Panc1 (cell line): ENCODE measurements around the gene ELMOD1. TPM values are rescaled to one million over a fixed set of nuclear protein-coding genes. Genes with fewer than 3 reads are reported as not detected.

Experiments
- ATAC-seq: fragments of 200-7000 bp; cut with Tn5 transposase; 2 replicates; pipeline ENCODE4 v1.9.1; 2020; ENCODE audit warnings: mild to moderate bottlenecking, moderate library complexity
- BruUV-seq: library from RNA; stranded (reverse); fragments of 400-500 nt; replicated peaks from 2 replicates; lab custom pipeline; 2021; lab: Mats Ljungman, UMichigan
- CTCF ChIA-PET: fragments of 300-600 bp; sonication (Branson Sonifier 250); formaldehyde crosslinking; loops from one replicate; lab custom pipeline; 2022; ENCODE audit warnings: antibody characterized with exemption; lab: Charles Lee
- POLR2A ChIA-PET: fragments of 300-600 bp; sonication (Branson Sonifier 250); formaldehyde crosslinking; loops from one replicate; lab custom pipeline; 2022; ENCODE audit warnings: antibody characterized with exemption; lab: Charles Lee
- DNase-seq: peaks from one replicate; pipeline ENCODE4 v3.0.0-alpha.2; 2010; ENCODE audit warnings: low read depth, low spot score
- H3K27ac ChIP-seq: 2 replicates; pipeline ENCODE4 v1.5.1; 2011; ENCODE audit warnings: mild to moderate bottlenecking, low read length, inconsistent platforms
- H3K27me3 ChIP-seq: fragments of 200-500 bp; sonication (Bioruptor generic); 2 replicates; pipeline ENCODE4 v1.6.0; 2014; ENCODE audit warnings: low read length, inconsistent platforms; ENCODE audit not compliant: control insufficient read depth, insufficient read depth
- H3K36me3 ChIP-seq: fragments of 200-500 bp; sonication (Bioruptor generic); 2 replicates; pipeline ENCODE4 v1.5.1; 2014; ENCODE audit warnings: inconsistent platforms, mild to moderate bottlenecking, low read length, moderate library complexity; ENCODE audit not compliant: control insufficient read depth, insufficient read depth
- H3K4me1 ChIP-seq: 2 replicates; pipeline ENCODE4 v1.5.1; 2011; ENCODE audit warnings: inconsistent platforms, mild to moderate bottlenecking, low read length, moderate library complexity; ENCODE audit not compliant: control insufficient read depth, insufficient read depth
- H3K4me3 ChIP-seq, 2 experiments: 2 replicates each; pipeline ENCODE4 v1.5.1; 2011 to 2012; ENCODE audit warnings: low read depth in 2 of 2, low read length in 2 of 2, mild to moderate bottlenecking in 2 of 2, inconsistent platforms in 1 of 2, moderate library complexity in 1 of 2
- H3K9me3 ChIP-seq: fragments of 200-500 bp; sonication (Bioruptor generic); 2 replicates; pipeline ENCODE4 v1.5.1; 2014; ENCODE audit warnings: low read depth, mild to moderate bottlenecking, inconsistent platforms, low read length, moderate library complexity; ENCODE audit not compliant: control insufficient read depth, insufficient read depth
- POLR2AphosphoS5 ChIP-seq: IDR thresholded peaks from 2 replicates; pipeline ENCODE4 v1.6.1; 2012; ENCODE audit warnings: mild to moderate bottlenecking, low read depth, low read length, moderate library complexity
- REST ChIP-seq, 2 experiments: IDR thresholded peaks; 2 replicates each; pipeline ENCODE4 v1.6.1; 2011 to 2012; ENCODE audit warnings: low read depth in 2 of 2, control low read depth in 1 of 2, low read length in 1 of 2, mild to moderate bottlenecking in 1 of 2, moderate library complexity in 1 of 2; ENCODE audit not compliant: insufficient read depth in 1 of 2
- SIN3A ChIP-seq: IDR thresholded peaks from 2 replicates; pipeline ENCODE4 v1.6.1; 2012; ENCODE audit warnings: low read depth, mild to moderate bottlenecking, low read length, moderate library complexity, borderline replicate concordance; ENCODE audit not compliant: insufficient read depth
- TCF7L2 ChIP-seq: IDR thresholded peaks from 2 replicates; pipeline ENCODE4 v1.6.1; 2011; ENCODE audit warnings: mild to moderate bottlenecking, low read depth, low read length, inconsistent platforms
- in situ Hi-C: cut with HindIII; loops from 2 replicates; pipeline ENCODE4 v1.10.0; 2016; ENCODE audit warnings: low sequenced_read_pairs, low pct_unique_long_range_greater_than_20kb
- intact Hi-C: fragments of 100-400 bp; cut with micrococcal nuclease; formaldehyde crosslinking; loops from one replicate; pipeline ENCODE4 v1.10.0; 2022; ENCODE audit not compliant: unreplicated experiment
- total RNA-seq: library from RNA; stranded (reverse); gene quantifications from one replicate; pipeline ENCODE4 v1.2.1, GENCODE V29; 2021; ENCODE audit not compliant: unreplicated experiment
- TF ChIP-seq, protein P1 (sequence below): fragments of 450-650 bp; IDR thresholded peaks from 2 replicates; pipeline ENCODE4 v1.5.1; 2017; ENCODE audit warnings: mild to moderate bottlenecking

Gene ELMOD1
- total RNA-seq, 1 experiment from 2014 or later = 2.1 TPM

DNA sequence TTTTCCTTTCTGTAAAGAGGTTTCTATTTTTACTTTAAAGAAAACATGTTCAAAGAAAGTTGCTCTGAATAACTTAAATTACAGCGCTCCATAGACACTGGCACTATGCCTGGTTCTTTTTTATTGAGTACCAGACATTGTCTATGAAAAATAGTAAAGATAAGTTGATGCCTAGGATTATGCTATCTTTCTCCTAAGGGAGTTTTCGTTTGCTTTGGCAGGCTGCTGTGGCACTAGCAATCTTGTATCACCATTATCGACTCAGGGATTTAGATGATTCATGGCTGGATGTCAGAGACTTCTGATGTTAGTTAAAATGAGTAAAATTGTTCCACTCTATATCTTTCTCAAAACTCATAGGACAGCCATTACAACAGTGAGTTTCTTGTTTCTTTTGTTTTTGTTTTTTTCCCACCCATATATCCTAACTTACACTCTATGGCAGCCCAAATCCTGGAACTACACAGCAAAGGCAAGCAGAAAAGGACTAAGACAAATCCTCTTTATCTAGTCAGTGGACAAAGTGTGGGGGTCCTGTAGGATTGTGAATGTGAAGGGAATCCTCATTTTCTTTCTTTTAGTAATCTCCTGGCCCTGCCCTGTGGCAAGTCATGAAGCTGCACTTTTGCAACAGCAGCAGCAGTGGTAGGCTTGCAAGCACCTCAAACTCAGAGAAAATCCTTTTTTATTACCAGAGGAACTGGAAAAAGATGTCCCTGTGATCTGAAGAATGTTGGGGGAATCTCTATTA, 100.2 kb downstream of the ELMOD1 start:
- ATAC-seq (peak; percentile 45; the same call in 1 of the 2 replicates), DNase-seq (no peak)
- ChIA-PET CTCF (interaction anchor here (0.6 kb wide), 1 partner anchor 76 kb away, joined by 3 read pairs; no protein-coding TSS in a partner anchor), POLR2A (no interaction called here)
- H3K27ac ChIP-seq = no peak overlapping the region
- in situ Hi-C loops (no loop called here), intact Hi-C loops (no loop called here)
- no peak overlapping the region for H3K4me3 ChIP-seq
- H3K9me3 ChIP-seq = peaks cover 25% of the 10 kb centered on the region; the same call in 1 of the 2 replicates
- no peak for TF ChIP-seq SIN3A
- TF ChIP-seq REST (IDR thresholded peaks at IDR 0.05; ENCODE audit: insufficient read depth in 1 of 2, low read depth in 2 of 2, low read length in 1 of 2) = no peak
- TF ChIP-seq, protein P1, sequence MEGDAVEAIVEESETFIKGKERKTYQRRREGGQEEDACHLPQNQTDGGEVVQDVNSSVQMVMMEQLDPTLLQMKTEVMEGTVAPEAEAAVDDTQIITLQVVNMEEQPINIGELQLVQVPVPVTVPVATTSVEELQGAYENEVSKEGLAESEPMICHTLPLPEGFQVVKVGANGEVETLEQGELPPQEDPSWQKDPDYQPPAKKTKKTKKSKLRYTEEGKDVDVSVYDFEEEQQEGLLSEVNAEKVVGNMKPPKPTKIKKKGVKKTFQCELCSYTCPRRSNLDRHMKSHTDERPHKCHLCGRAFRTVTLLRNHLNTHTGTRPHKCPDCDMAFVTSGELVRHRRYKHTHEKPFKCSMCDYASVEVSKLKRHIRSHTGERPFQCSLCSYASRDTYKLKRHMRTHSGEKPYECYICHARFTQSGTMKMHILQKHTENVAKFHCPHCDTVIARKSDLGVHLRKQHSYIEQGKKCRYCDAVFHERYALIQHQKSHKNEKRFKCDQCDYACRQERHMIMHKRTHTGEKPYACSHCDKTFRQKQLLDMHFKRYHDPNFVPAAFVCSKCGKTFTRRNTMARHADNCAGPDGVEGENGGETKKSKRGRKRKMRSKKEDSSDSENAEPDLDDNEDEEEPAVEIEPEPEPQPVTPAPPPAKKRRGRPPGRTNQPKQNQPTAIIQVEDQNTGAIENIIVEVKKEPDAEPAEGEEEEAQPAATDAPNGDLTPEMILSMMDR = no peak; the same call in 1 of the 2 replicates
- no peak for TF ChIP-seq TCF7L2
- TF ChIP-seq POLR2AphosphoS5 = no peak
- peaks cover 12% of the 10 kb centered on the region for H3K4me1 ChIP-seq
- H3K36me3 ChIP-seq = no peaks in the 10 kb centered on the region
- no TSS peak for BruUV-seq
- no peaks in the 10 kb centered on the region for H3K27me3 ChIP-seq

- Histone ChIP-seq H3K4me1 (peaks cover 17% of the 10 kb centered on the region), H3K4me3 (no peak overlapping the region), H3K9me3 (peaks cover 25% of the 10 kb centered on the region; the same call in 1 of the 2 replicates), H3K27me3 (no peaks in the 10 kb centered on the region), H3K27ac (no peak overlapping the region; the same call in 1 of the 2 replicates), H3K36me3 (no peaks in the 10 kb centered on the region)
- BruUV-seq = no TSS peak
- intact Hi-C loops (no loop called here), in situ Hi-C loops (no loop called here)
- ATAC-seq = no peak
- ChIA-PET CTCF (no interaction called here), POLR2A (no interaction called here)
- DNase-seq = no peak
- TF ChIP-seq TCF7L2 = no peak
- no peak for TF ChIP-seq POLR2AphosphoS5
These were observed 104.5 kb downstream of the ELMOD1 start for GRCh38 chr11:107695446-107695845.

DNA sequence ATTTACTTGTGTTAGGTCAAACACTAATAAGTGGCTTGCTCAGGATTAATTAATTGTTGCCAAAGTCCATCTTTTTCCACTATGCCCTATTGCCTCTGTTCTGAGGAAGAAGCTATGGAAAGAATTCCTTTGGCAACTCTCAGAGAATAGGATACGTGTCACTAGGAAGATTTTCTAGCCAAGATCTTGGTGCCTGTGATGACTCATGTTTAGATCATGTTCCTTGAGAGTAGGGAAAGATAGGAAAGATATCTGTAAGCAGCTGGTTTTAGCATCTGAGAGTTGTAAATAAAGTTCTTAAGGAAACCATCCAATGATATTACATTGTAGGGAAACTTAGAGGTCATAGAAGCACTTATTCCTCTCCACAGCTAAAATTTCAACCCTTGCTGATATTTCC, 105.2 kb downstream of the ELMOD1 start:
- H3K36me3 ChIP-seq = no peaks in the 10 kb centered on the region
- H3K4me1 ChIP-seq = peaks cover 10% of the 10 kb centered on the region
- TF ChIP-seq, protein P1 = no peak
- no peak for TF ChIP-seq REST (IDR thresholded peaks at IDR 0.05; ENCODE audit: insufficient read depth in 1 of 2, low read depth in 2 of 2, low read length in 1 of 2)
- TF ChIP-seq SIN3A = no peak
- TF ChIP-seq POLR2AphosphoS5 = no peak
- no peak for TF ChIP-seq TCF7L2
- DNase-seq = peak; percentile 84
- intact Hi-C loops (no loop called here), in situ Hi-C loops (no loop called here)
- H3K9me3 ChIP-seq = peaks cover 25% of the 10 kb centered on the region; the same call in 1 of the 2 replicates
- H3K27ac ChIP-seq = no peak overlapping the region
- BruUV-seq = no TSS peak
- peak; percentile 97 for ATAC-seq
- CTCF ChIA-PET = no interaction called here
- POLR2A ChIA-PET = no interaction called here
- H3K27me3 ChIP-seq = no peaks in the 10 kb centered on the region
- H3K4me3 ChIP-seq = no peak overlapping the region
